Measurements from ENCODE around the gene CTTN.

CTTN gene

DNA sequence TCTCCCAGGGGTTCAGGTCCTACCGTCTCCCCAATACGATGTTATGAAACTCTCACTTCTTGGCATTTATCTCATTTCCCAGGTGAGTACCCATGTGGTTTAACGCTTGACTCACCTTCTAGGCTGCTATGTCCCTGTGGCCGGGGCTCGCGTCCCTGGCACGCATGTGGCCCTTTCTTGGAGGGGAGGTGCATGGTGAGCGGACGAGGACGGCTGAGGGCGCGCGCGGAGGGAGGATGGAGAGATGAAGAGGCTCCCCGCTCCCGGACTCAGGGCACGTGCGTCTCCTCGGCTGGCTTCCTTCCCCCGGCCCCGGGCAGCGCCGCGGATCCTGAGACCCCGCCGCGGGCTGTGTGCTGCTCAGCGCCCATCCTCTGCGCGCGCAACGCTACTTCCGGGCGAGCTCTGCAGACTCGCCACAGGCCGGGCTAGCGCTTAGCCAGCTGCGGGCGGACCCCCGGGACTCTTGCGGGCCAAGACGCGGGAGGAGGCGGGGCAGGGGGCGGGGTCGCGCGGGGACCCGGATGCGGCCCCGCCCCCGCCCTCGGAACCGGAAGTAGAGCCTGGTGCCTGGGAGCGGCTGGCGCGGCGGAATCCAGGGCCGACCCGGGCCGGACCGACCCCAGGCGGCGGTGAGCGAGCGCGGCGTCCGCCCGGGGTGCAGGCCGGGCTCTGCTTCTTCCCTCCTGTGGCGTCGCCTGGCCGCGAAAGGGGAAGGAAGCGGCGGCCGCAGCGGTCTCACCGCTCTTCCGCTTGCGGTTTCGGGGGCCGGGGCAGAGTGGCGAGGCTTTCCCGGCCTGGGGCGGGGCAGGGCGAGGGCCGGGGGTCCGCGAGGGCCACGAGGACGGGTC is at the start of gene CTTN:
Gene CTTN (plus strand): TSS at position 547 of the 851 bp plus-strand sequence. CDS start 8,769 bp downstream, outside the sequence.
- peak; percentile 77 for DNase-seq

DNA sequence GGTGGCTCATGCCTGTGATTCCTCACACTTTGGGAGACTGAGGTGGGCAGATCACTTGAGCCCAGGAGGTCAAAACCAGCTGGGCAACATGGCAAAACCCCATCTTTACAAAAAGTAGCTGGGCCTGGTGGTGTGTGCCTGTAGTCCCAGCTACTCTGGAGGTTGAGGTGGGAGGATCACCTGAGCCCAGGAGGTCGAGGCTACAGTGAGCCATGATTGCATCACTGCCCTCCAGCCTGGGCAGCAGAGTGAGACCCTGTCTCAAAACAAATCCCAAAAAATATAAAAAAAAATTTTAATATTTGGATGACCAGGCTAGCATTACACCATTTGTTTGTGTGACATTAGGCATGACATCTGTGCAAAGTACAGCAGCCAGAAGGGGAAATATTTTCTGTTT is 49.7 kb upstream of the CTTN start:
- DNase-seq, result no peak

DNA sequence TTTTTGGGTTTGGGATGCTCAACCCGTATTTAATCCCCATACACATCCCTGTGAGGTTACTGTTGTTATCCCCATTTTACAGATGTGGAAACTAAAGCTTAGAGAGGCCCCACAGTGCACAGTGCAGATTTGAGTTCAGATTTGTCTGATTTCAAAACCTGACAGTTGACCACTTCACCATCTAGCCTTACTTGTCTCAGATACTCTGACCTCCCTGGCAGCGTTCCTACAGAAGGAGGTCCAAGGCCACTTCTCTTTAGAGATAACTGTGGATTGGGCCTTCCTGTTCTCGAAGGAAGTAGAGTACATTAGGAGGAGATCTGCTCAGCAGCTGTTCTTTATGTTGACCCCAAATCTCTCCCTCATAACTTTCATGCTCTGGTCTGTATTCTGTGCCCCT is 46.7 kb upstream of the CTTN start:
- no peak for DNase-seq

DNA sequence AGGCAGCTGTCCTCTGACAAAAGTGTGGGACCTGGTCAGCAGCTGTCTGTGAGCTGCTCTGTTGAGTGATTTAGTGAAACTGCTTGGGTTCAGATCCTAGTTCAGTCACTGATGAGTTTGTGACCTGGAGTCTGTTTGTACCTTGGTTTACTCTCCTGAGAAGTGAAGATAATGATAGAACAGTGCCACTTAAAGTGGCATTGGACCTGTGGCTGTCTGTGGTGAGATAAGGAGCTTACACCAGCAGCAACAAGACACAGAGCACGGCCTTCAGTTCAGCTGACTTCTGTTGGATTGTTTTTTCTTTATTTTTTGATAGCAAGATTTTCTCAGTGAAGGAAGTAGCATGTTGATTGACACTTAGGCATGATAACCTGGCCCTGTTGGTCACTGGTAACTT is 46.2 kb upstream of the CTTN start:
- peak; percentile 83 for DNase-seq

DNA sequence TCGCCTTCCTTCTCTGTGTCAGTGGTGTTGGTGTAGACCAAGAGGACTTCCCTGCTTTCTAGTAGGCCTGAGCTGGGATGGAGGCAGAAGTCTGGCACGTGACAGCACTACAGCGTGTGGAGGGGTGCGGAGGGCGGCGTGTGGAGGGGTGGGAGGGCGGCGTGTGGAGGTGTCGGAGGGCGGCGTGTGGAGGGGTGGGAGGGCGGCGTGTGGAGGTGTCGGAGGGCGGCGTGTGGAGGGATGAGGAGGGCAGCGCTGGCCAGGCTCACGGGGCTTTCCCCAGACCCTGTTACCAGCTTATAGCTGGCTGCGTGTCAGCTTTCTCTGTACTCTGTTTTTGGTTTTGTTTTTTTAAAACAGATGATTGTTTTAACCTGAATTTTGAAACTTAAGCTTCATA is 45.7 kb upstream of the CTTN start:
- no peak for DNase-seq

DNA sequence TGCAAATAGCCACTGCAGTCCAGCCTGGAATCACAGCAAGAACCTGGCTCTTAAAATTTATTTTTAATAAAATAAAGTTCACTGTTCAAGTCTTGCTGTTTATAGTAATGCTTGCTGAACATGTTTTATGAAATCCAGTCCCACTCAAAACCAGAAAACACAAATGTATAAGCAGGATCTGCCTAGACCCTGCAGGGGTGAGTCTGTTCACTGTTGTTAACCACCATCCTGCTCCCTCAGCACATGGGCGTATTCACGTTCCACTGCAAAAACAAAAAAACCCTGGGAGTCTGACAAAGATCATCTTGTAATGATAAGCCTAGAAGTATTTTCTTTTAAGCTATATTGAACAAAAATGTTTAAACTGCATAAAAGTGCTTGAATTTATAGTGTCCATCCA is 45.0 kb upstream of the CTTN start:
- no peak for DNase-seq

DNA sequence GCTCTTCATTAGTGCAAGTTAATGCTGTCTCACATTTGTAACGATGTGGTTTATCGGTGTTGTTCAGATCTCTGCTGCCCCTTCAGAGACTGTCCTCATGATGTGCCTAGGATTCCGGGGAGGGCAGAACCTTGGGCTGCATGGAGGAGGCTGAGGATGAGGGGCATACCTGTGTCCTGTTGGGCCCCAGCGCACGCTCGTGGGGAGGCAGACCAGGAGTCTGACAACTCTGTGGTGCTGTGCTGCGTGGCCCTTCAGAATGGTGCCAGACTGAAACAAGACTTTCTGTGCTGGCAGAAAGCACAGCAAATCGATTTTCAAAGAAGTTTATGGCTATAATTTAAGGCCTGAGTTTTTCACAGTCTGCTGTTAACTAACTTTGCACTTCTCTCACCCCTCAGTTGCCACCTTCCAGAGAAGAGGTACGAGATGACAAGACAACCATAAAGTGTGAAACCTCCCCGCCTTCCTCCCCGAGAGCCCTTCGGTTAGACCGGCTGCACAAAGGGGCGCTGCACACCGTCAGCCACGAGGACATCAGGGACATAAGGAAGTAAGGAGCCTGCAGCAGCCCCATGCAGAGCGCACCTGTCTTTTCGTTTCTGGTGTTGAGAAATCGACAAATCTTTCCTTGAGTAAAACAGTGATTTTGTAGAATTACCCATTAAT is 44.3 kb upstream of the CTTN start:
- DNase-seq, result no peak

DNA sequence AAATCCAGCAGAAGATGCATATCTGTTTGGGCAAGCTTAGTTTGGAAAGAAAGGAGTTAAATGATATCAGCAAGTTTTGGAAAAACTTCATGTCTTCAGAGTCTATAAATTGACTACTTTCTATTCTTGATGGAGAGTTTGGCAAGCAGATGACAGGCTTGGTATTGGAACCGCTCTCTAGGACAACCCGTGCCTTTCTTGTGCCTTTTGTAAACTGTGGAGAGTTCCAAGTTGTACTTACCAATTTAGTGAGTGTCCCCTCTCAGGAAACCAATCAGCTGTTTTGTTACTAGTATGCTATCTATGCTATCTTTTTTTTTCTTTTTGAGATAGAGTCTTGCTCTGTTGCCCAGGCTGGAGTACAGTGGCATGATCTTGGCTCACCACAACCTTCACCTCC is 43.7 kb upstream of the CTTN start:
- no peak for DNase-seq

DNA sequence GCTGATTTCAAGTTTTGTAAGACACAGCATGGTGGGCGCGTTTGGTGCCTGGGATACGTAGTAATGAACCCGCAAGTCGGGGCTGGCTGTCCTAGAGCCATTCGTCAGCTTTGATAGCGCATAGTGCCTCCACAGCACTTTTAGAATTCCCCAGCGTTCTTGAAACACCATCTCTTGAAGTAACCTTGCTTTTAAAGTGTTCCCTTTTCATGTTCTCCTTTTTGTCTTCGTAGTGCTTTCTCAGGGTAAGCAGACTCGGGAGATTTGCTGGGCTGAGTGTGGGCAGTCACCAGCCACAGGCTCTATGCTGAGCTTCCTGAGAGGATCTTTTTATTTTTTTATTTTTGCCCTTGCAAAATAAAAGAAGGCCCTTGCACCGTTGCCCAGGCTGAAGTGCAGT is 39.6 kb upstream of the CTTN start:
- DNase-seq, result no peak

DNA sequence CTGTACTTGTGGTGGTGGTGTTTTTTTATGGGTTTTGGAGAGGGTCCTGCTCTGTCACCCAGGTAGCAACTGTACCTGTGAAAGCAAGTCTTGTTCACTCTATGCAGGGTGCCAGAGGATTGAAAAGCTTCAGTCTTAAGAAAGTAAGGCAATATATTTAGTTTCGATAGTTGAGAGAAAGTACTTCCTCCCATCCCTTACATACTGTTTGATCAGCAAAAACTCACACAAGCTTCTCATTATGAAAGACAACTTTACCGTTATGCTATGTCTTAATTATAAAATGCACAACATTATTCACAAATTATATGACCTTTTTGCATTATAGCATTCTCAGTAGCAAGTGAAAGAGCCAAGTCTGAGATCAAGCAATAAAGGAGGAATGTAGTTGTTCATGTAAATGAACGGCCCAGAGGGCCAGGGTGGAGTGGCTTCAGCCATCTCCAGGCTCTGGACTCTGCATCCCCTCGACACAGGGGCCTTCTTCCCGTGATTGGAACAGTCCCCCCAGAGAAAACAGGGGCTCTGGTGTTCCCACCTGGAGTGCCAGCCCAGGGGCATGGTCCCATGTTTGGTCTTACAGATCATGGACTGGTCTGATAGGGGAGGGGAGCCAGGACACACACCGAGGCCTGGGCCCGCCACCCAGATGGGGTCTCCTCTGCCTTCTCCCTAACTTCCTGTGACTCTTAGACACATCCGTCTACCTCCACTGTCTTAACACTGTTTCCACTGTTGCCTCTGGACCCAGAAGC is 38.7 kb upstream of the CTTN start:
- DNase-seq, result no peak

DNA sequence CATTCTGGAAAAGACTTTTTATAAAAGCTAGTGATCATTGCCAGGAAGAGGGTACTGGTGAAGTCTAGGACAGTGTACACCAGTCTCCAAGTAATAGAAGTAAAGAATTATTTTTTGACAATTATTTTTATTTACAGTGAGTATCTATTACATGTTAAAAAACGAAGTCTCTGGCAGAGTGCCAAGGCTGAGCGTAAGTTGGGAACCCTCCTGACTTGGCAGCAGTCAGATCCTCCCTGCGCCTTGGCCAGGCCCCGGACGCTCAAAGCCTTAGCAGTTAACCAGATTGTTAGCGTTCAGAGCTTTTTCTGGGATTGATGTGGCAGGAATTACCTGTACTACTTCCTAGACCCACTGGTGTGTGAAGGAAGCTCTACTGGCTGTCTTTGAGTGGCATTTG is 38.1 kb upstream of the CTTN start:
- DNase-seq, result no peak

DNA sequence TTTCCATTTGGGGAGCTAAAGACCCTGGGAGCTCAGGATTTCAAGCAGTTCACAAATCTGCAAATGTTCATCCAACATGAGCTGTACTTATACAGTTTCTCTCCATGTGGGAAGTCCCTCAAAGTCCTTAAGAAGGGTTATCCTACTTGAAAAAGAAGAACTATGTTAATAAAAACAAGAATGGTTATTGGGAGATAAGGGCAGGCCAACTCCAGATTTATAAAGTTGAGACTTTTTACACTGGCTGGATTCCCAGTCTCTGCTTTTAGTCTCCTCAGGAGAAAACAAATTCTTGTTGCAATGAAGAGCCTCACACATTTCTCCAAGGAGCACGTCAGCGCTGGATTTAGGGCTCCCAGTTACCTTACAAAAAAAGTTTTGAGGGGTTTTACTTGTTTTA is 34.2 kb upstream of the CTTN start:
- DNase-seq, result no peak

DNA sequence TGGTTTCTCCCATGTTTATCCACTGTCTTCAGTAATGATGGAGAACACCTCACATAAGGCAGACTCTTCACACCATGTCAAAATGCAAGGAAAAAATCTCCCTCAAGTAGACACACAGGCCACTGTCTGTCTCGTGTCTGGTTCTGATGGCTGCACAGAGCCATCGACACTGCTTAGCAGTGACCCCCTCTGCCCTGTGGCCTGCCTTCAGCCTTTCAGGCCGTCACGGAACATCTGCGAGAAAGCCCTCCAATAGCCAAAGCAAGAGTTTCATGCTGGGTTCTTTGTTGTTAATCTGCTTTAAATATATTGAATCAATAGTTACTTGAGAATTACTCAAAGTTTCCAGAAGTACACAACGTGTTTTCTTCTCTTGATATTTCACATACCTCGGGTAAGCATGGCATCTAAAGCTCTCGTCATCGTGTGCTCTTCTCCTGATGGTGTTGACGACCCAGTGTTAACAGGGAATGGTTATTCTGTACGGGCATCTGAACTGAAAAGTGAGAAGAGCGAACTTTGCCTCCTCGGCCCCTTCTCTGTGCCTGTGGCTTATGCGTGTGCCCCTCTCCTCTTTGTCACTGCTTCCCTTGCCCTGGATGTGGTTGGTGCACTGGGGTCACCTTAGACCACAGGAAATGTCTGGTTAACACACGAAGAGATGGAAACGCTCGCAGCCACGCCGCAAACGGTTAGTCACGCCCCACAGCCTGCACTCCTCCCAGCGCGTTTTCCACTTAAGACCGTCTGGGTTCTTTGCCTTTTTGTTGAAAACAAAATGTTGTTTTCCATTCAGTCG is 33.4 kb upstream of the CTTN start:
- DNase-seq, result peak; percentile 78

DNA sequence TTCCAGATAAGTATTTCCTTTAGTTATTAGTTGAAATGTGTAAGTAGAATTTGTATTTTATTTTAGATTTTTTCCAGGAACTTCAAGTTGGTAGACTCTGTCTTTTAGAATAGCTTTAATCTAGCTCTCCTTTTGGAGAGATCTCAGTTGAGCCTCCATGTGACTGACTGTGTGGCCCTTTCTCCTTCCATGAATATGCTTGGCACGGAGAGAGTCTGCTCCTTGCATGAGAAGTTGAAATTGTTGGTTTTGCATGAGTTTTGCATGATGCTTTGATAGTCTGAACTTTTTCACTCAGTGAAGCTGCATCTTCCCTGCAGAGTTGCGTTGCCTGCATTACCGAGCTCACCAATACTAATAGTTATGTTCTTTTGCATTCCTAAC is 32.8 kb upstream of the CTTN start:
- no peak for DNase-seq

DNA sequence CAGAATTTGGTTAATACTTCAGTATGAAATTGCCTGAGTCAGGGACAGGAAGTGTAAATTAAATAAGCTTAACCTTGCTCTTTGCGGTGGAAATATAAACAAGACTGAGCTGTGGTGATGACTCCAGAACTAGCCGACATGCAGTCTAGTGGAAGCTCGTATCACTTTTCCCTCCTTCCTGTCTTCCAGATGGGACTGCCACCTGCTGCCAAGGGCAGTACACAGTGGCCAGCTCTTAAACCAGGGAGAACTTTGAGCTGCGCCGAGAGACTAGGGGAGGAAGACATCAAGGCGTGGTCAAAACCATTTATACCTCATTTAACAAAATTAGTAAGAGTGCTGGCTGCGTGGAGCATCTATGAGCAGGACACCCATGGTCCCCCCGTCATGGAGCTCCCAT is 31.3 kb upstream of the CTTN start:
- no peak for DNase-seq

DNA sequence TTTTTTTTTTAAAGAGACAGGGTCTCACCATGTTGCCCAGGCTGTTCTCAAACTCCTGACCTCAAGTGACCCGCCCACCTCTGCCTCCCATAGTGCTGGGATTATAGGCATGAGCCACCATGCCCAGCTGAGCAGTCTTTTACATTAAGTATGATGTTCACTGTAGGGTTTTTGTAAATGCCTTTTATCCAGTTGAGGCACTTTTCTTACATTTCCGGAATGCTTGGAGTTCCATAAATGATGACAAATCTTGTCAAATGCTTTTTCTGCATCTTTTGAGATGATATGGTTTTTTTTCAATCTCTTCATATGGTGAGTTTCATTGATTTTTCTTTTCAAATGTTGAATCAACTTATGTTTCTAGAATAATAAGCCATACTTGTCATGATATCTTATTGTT is 29.4 kb upstream of the CTTN start:
- DNase-seq, result no peak

DNA sequence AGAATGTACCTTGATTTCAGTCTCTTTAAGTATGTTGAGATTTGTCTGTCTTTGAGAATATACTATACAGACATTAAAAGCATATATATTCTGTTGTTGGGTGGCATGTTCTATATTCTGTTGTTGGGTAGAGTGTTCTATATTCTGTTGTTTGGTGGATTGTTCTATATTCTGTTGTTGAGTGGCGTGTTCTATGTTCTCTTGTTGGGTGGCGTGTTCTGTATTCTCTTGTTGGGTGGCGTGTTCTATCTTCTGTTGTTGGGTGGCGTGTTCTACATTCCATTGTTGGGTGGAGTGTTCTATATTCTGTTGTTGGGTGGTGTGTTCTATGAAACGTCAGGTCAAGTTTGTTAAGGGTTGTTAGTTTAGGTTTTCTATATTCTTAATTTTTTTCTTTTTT is 27.1 kb upstream of the CTTN start:
- peak; percentile 38 for DNase-seq

DNA sequence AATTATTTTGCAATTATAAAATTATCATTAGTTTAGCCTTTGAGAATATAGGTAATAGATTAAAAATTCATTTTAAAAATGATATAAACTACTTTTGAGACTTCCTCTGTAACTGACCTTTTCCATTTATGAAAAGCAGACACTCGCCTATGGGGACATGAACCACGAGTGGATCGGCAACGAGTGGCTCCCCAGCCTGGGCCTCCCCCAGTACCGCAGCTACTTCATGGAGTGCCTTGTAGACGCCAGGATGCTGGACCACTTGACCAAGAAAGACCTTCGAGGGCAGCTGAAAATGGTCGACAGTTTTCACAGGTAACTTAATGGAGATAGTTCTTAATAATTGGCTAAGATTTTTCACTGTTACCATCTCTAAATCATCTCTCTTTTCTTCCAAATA is 26.3 kb upstream of the CTTN start:
- DNase-seq, result no peak

DNA sequence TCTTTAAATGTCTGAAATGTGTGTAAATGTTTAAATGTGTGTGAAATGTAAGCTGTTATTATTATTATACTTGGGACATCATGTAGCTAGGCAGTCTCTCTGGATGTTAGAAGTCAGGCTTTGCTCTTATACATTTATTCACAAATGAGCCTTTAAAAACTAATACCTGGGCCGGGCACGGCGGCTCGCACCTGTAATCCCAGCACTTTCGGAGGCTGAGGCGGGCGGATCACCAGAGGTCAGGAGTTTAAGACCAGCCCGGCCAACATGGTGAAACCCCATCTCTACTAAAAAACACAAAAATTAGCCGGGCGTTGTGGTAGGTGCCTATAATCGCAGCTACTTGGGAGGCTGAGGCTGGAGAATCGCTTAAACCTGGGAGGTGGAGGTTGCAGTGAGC is 21.7 kb upstream of the CTTN start:
- DNase-seq, result no peak

DNA sequence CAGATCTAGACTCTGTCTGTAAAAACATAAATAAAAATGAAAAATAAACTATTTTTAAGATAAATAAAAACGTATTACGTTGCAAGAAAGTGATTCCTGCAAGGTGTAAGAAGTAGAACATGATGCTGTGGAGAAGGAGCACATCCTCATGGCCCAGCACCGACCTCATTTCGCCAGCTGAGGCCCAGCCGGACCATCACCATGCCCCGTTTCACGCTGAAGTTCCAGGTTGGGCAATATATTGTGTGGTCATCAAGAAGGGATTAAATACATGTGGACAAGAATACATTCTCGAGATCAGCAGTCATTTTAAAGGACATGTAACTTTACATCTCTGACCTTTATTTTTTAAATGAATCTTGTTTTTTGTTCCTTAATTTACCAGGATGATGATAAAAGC is 20.7 kb upstream of the CTTN start:
- DNase-seq, result no peak

DNA sequence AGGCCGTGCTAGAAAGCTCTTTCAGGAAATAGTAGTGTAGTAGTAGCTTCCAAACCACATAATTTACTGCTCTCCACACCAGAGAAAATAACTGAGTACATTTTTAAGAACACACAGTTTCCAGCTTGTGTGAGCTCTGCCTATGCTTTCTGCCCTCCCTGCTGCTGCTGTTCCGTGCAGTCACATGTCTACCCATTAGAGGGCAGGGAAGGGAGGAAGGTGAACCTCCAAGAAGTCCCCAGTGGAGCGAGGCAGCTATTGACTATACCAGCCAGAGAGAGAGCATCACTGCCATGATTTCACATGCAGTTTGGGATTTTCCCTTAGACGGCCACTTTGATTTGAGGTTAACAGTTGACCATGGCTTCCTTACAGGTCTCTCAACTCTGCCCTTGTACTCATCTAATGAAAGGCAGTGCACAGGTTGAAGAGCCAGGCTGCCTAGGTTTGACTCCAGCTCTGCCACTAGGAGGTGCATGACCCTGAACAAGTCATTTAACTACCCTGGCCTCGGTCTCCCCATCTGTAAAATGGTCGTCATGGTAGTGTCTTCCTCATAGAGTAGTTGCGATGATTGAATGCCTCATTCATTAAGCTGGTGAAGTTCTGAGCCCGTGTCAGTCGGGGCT is 19.7 kb upstream of the CTTN start:
- DNase-seq, result no peak

DNA sequence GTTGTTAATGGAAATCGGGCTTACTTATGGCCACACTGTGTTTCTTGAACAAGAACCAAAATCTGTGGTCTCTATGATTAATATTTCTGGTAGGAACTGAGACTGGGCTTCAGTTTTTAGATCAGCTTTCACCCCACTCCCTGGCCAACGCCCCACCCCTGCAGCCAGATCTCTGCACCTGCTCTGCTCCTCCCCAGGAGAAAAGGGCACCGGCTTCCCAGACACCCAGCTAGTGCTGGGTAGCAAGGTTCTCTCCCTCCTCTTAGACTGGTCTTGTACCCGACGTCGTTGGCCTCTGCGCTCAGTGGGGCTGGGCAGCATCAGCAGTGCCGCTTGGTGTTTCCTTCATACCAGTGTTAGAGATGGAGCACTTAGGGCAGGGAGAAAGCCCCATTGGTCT is 17.0 kb upstream of the CTTN start:
- no peak for DNase-seq
